Right lobe of liver (tissue), 4 donors: Measurements from ENCODE around the gene IGLON5.

ENCODE experiments used
- POLR2A ChIP-seq: fragments of 450-650 bp; IDR thresholded peaks from one replicate; pipeline ENCODE4 v1.6.1; 2017; ENCODE audit warnings: antibody characterized with exemption, mild to moderate bottlenecking
- TF ChIP-seq, protein P1 (sequence below), 4 donors: fragments of 200-600 bp in 3 of 4; fragments of 450-650 bp in 1 of 4; IDR thresholded peaks; one replicate each; pipeline versions ENCODE4 v1.5.1 to v1.8.0; 2016 to 2022; ENCODE audit warnings: antibody characterized with exemption in 4 of 4, mild to moderate bottlenecking in 2 of 4
- donor health status: DM: no; HTN: no; CAD: no.
- donor health status: DM: no; HTN: no; CAD: no.
- donor health status: DM: no; HTN: yes; CAD: no.

DNA sequence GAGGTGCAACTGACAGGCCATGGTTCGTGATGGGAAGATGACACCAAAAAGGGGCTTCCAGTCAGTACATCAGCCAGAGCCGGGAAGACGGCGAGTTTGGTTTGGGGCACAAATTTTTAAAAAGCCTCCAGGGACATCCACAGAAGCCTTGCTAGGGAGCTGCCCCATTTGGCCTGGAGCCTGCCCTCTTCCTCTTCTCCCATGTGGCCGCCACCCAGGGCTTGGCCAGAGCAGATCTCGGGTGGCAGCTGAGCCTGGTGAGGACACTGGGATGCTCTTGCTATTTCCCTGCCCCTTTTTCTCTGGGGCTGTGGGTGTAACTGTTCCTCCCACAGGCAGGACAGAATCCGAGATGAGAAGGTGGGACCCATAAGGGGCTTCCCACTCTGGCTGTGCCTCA, 46.5 kb downstream of the IGLON5 start:
- TF ChIP-seq, protein P1, sequence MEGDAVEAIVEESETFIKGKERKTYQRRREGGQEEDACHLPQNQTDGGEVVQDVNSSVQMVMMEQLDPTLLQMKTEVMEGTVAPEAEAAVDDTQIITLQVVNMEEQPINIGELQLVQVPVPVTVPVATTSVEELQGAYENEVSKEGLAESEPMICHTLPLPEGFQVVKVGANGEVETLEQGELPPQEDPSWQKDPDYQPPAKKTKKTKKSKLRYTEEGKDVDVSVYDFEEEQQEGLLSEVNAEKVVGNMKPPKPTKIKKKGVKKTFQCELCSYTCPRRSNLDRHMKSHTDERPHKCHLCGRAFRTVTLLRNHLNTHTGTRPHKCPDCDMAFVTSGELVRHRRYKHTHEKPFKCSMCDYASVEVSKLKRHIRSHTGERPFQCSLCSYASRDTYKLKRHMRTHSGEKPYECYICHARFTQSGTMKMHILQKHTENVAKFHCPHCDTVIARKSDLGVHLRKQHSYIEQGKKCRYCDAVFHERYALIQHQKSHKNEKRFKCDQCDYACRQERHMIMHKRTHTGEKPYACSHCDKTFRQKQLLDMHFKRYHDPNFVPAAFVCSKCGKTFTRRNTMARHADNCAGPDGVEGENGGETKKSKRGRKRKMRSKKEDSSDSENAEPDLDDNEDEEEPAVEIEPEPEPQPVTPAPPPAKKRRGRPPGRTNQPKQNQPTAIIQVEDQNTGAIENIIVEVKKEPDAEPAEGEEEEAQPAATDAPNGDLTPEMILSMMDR (IDR thresholded peaks at IDR 0.05), result no peak
- no peak for TF ChIP-seq POLR2A
